NCI-H345 treated with DMSO at 0.1 percent for 48 hours (cell line): Measurements from ENCODE around the gene PML.

Experiments
- DNase-seq: peaks from one replicate; lab custom pipeline; 2025; ENCODE audit not compliant: unreplicated experiment; lab: John Stamatoyannopoulos, UW

Gene PML

DNA sequence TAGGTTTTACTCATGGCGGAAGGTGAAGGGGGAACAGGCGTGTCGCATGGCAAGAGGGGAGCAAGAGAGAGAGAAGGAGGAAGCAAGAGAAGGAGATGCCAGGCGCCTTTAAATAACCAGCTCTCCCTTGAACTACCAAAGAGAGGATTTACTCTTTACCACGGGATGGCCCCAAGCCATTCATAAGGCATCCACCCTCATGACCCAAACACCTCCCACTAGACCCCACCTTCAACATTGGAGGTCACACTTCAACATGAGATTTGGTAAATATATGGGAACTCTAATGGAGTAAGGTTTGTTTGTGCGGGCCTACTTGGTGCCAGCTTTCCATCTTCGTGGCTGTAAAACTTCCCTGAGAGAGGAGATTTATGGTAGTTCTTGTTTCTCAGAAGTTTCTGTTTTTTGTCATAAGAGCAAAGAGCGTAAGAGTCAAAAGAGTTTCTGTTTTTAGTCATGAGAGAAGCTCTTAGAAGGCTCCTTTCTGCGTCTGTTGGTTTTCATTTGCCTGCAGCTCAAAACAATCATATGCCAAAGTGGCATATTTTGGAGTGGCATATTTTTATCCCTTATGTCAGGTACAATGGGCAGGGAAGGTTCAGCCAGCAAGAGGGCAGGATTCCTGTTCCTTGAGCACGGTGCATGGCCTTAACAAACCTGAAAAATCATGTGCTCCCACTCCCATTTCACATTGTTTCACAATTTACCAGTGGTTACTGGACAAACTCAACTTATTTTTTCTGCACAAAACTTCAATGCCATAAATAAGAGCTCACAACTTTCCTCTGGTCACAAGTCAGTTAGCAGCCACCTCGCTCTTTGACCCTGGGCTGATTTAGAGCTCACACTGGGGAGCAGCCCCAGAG, 12.5 kb downstream of the PML start:
- DNase-seq, result no peak

DNA sequence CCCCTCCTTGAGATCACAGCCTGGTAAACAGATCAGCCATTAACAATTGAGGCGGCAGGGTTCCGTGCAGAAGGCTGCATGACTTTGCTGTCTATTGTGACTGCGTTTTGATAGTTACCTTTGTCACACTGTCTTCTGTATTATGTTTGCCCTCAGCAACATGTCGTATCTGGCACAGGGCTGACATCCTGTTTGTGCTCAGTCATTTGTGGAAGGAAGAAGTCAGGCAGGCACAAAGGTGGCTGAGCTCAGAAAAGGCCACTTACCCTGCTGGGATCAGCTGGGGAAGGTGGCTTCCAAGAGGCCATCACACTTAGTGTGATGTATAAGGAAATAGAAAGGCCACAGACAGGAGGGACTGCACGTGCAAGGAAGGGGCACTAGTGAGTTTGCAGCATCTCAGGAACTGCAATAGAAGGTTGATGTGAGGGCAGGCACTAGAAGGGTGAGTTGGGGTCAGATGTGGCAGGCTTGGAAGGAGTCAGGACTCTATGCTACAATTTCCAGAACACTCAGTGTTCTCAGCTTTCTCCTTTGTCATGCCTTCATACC, 13.4 kb downstream of the PML start:
- DNase-seq, result no peak

DNA sequence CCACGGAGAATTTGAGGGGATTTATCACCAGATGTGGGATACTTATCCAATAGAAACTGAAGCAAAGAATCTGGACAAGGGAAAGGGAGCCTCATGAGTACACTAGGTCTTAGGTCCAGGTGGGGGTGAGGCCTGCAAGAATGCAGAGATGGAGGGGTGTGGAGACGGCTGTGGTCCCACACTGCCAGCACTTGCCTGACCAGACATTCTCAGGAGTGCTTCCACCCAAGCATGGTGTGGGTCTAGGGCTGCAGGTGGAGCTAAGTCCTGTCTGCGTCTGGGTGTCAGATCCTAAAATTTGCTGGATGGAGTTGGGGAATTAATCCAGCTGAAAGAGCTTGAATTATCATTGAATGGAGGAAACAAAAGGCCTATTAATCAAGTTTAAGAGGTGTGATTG, 14.4 kb downstream of the PML start:
- DNase-seq, result no peak

DNA sequence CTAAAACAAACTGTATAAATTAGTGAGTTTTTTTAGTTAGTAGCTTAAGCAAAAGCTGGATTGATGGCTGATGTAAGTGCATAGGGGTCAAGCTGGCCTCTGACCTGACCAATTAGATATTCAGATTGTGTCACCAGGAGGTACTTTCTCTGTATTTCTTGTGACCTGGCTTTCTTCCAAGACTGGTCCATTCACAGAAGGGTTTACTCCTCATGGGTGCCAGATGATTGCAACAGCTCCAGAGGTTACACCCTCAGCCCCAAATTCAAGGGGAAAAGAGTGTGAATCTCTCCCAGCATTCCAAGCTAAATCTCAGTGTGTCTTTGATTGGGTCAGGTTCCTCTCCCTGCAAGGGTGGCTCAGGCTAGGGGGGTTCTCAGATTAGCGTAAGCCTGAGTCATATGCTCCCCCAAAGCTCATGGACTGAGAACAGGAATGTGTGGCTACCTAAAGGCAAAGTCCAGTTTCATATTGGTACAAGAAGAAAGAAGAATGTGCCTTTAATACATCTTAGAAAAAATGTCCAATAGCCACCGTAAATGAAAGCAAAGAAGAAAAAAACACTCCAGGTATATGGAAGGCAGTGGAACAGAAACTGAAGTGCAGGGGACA, 16.5 kb downstream of the PML start:
- DNase-seq, result no peak

DNA sequence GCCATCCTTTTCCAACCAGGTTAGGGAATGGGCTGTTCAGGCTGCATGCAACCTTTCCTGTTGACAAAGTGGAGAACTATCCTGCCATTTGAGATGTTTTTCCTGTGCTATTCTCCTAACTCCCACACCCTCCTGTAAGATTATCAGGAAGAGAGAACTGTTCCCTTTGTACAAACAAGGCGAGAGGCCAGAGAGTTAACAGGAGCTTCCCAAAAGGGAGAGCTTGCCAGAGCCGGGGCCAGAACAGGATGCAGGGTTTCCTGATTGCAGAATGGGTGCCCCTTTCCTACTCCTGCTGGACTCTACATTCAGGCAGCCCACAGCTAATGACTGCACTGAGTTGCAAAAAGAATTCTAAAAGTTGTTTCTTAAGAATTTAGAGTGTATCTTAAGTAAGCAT, 17.1 kb downstream of the PML start:
- no peak for DNase-seq

DNA sequence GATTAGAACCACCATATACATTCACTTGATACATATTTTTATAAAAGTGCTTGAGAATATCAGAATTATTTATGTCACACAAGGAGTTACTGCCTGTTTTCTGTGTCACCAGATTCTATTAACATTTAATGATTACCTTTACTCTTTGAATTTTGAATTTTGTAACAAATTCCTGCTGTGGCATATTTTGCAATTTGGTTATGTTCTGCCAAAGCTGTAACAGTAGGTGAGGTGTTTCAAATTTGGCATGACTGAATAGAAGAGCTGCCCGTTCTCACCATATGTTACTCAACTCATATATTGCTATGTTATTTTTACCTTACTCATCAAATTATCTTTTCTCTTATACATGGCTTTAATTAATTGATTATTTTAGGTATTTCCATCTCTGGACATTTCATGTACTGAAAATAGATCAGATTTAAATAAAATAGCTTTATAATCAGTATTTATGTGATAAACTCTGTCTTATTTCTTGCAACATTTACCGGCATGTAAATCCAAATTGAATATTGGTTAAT, 18.9 kb downstream of the PML start:
- DNase-seq, result no peak

DNA sequence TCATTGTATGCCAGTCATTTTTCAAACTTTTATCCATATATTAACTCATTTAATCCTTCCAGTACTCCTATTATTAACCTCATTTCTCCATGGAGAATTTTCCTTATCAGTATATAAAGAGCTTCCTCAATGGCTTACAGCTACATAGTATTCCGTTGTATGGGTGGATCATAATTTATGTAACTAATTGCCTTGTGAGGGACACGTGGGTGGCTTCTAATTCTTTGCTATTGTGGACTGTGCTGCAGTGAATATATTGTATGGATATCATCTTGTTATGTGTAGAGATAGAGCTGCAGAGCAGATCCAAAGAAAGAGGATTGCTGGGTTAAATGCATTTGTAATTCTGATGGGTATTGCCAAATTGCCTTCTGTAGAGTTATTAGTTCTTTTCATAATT, 25.2 kb downstream of the PML start:
- no peak for DNase-seq

DNA sequence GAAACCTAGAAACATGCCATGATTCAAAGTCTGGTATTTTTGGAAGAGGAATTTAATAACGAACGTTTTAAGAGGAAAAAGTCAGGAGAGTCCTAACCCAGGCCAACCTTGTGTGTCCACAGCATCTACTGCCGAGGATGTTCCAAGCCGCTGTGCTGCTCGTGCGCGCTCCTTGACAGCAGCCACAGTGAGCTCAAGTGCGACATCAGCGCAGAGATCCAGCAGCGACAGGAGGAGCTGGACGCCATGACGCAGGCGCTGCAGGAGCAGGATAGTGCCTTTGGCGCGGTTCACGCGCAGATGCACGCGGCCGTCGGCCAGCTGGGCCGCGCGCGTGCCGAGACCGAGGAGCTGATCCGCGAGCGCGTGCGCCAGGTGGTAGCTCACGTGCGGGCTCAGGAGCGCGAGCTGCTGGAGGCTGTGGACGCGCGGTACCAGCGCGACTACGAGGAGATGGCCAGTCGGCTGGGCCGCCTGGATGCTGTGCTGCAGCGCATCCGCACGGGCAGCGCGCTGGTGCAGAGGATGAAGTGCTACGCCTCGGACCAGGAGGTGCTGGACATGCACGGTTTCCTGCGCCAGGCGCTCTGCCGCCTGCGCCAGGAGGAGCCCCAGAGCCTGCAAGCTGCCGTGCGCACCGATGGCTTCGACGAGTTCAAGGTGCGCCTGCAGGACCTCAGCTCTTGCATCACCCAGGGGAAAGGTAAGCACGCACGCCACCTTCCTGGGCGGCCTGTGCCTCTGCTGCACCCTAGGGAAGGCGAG, 28.4 kb downstream of the PML start:
- no peak for DNase-seq

DNA sequence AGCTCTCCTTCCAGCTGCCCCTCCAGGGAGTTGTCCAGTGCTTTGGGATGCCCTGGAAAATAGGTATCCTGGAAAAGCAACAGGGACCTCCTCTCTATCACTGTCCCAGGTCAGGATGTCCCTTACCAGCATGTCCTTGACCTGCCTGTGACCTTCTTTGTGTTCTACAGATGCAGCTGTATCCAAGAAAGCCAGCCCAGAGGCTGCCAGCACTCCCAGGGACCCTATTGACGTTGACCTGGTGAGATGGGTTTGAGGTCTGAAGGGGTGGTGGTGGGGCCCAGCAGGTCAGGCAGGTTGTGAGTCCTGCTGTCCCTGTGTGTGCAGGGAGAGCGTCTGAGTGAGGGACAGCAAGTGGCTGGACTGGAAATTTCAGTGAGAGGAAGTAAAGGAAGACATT, 30.2 kb downstream of the PML start:
- no peak for DNase-seq

DNA sequence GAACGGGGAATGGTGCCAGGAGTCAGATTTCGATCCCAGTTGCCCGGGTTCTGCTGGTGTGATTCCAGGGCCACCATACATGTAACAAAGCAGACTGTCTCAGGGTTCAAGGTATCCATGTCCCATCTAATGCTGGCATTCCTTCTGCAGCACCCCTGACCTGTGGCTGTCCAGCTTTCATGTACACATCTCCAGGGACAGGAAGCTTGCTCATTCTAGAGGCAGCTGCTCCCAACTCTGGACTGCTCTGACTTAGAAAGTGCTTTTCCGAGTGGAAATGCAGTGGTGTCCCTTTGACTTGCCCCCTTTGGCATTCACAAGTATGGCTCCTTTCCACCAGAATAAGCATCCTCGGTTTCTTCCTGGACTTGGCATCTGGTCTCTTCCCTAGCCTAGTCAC, 30.9 kb downstream of the PML start:
- DNase-seq, result no peak

DNA sequence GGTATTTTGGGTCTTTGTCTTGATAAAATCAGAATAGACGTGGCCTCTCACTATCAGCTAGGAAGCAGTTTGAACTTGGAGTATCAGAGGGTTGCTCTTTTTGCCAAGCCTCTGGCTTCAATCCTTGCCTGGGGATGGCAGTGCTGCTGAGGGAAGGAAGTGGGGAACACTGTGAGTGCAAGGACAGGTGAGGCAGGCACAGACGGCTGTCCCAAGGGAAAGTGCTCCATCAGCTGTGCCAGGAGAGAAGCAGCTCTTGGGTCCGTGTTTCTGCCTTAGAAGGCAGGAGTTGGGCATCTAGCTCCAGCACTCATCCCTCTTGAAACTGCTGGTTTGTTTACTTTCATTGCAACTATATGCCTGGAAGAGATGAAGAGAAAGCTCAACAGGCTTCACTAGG, 33.2 kb downstream of the PML start:
- no peak for DNase-seq

DNA sequence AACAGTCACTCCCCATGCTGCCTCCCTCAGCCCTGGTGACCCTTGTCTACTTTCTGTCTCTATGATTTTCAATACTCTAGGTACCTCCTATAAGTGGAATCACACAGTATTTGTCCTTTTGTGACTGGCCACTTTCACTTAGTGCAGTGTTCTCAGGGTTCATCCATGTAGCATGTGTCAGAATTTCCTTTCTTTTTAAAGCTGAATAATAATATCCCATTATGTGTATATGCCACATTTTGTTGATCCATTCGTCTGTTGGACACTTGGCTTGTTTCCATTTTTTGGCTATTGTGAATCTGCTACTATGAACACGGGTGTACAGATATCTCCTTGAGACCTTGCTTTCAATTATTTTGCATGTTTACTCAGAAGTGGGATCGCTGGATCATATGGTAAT, 34.1 kb downstream of the PML start:
- no peak for DNase-seq

DNA sequence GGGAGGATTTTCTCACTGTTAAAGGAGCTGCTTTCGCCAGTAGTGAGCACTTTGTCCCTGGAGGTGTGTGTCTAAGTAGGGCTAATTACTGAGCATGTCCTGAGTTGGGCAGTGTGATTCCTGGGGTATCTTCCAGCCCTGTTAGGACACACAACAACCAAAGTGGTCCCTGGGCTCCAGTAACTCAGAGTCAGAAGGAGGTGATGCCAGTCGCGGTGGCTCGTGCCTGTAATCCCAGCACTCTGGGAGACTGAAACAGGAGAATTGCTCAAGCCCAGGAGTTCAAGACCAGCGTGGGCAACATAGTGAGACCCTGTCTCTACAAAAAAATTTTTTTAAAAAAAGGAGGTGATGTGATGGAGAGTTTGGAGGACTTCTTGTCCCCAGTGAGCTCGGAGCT, 37.5 kb downstream of the PML start:
- DNase-seq, result no peak

DNA sequence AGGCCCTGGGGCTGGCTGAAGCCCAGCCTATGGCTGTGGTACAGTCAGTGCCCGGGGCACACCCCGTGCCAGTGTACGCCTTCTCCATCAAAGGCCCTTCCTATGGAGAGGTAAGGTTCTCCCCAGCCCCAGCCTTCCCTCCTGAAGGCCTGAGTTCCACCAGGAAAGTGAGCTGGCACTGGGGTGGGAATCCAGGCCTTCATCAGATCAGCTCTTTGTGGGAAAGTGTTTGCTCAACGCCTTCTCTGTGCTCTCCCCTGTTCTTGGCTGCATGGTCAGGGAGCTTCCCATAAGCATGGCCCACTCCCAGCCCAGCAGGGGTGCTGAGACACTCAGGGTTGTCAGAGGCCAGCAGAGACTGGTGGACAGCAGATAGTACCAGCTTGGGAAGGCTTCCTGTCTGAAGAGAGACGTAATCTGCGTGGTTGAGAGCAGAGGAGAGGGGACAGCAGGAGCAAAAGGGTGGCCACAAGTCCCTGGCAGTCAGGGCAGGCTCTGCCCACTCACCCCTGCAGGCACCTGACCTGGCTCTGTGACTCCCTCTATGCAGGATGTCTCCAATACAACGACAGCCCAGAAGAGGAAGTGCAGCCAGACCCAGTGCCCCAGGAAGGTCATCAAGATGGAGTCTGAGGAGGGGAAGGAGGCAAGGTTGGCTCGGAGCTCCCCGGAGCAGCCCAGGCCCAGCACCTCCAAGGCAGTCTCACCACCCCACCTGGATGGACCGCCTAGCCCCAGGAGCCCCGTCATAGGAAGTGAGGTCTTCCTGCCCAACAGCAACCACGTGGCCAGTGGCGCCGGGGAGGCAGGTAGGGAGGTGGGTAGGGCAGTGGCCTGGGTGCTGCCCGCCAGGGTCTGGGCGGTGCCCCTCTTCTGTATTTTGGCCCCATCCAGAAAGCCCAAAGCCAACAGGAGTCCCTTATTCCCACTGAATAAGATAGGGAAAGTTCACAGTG, 38.4 kb downstream of the PML start:
- DNase-seq, result no peak

DNA sequence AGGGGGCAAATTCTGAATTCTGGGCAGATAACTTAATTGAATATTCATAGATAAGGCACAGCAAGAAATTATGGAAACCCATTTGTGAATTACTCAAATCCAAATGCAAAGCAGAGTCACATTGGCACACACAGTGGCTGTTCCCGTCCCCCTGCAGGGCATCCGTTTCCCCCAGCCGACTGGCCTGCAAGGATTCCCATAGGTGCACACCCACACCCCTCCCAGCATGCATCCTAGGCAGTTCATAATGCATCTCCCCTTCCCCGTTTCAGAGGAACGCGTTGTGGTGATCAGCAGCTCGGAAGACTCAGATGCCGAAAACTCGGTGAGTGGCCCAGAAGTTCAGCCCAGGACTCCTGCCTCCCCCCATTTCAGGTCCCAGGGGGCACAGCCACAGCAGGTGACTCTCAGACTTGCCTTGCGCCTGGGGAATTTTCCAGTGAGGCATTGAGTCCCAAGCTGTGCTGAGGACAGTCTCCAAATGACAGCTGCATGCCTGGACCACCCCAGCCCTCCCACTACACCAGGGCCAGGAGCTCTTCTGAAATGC, 39.8 kb downstream of the PML start:
- no peak for DNase-seq

DNA sequence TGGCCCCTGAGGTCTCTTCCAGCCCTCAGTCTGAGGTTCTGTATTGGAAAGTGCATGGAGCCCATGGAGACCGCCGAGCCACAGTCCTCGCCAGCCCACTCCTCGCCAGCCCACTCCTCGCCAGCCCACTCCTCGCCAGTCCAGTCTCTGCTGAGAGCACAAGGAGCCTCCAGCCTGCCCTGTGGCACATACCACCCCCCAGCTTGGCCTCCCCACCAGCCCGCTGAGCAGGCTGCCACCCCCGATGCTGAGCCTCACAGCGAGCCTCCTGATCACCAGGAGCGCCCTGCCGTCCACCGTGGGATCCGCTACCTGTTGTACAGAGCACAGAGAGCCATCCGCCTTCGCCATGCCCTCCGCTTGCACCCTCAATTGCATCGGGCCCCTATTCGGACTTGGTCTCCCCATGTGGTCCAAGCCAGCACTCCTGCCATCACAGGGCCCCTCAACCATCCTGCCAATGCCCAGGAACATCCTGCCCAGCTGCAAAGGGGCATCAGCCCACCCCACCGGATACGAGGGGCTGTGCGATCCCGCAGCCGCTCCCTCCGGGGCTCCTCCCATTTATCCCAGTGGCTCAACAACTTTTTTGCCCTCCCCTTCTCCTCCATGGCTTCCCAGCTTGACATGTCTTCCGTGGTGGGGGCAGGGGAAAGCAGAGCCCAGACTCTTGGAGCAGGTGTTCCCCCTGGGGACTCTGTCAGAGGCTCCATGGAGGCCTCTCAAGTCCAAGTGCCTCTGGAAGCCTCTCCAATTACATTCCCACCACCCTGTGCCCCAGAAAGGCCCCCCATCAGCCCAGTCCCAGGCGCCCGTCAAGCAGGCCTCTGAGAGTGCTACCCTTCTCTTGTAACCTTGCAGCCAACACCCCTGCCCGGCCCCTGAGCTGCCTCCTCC, 40.9 kb downstream of the PML start:
- no peak for DNase-seq

DNA sequence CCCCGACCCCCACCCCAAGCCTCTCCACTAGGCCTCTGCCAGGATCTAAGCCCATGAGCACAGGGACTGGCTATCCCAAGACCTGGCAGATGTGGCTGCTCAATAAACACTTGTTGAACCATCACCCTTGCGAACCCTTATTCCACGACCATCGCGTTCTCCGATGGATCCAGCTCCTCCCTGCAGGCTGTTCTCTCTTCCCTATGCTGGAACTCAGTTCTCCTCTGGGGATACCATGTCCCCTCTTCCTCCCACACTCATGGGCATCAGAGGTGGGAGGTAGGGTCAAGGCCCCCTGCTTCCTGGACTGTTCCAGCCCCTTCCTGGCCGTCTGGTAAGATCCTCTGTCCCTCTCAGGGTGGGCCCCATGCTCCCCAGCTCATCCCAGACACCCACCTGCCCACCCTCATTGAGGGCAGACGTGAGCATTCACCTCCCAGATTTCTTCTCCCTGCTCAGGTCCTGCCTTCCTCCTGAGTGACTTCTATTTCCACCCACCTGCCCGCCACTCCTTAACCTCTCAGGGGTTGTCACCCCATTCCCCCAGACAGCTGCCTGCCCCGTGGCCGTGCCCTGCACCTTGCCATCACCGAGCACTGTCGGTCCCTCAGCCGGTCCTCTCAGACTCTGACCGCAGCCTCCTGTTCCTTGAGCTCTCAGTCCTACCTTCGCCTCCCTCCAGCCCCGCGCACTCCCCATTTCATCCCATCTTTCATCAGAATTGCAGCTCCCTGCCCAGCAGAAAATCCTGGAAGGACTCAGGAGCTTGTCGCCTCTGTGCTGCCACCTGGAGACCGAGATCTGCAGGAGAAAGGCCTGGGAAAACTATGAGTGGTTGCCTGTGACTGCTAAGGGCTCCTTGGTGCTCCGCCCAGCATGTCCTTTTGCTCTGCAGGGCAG, 42.0 kb downstream of the PML start:
- DNase-seq, result no peak
